IMR-90 (cell line): ENCODE data around the gene OSBPL6. TPM values are rescaled to one million over a fixed set of nuclear protein-coding genes. Genes with fewer than 3 reads are reported as not detected.

Source experiments
- ATAC-seq: fragments of 200-7000 bp; cut with Tn5 transposase; 2 replicates; pipeline ENCODE4 v1.9.1; 2020; ENCODE audit warnings: low read depth, mild to moderate bottlenecking, moderate library complexity
- BruUV-seq: library from RNA; stranded (reverse); fragments of 400-500 nt; replicated peaks from 2 replicates; lab custom pipeline; 2021; lab: Mats Ljungman, UMichigan
- CTCF ChIA-PET: fragments of 300-600 bp; formaldehyde crosslinking; extraction: SDS; loops from one replicate; lab custom pipeline; 2021; ENCODE audit warnings: antibody characterized with exemption; lab: Yijun Ruan, JAX
- POLR2A ChIA-PET: fragments of 300-600 bp; sonication (Branson Sonifier 250); formaldehyde crosslinking; loops from one replicate; lab custom pipeline; 2022; ENCODE audit warnings: antibody characterized with exemption; ENCODE audit not compliant: unreplicated experiment; lab: Charles Lee
- DNase-seq: peaks from one replicate; pipeline ENCODE4 v3.0.0; 2013
- H2AFZ ChIP-seq: replicated peaks from 2 replicates; pipeline ENCODE3; 2013; ENCODE audit warnings: low read length, mild to moderate bottlenecking; ENCODE audit not compliant: poor library complexity
- H2AK5ac ChIP-seq: 2 replicates; pipeline ENCODE4 v1.6.1; 2013; ENCODE audit warnings: low read depth, low read length, inconsistent platforms
- H2AK9ac ChIP-seq: replicated peaks from 2 replicates; pipeline ENCODE3; 2013; ENCODE audit warnings: mild to moderate bottlenecking, low read depth, low read length, moderate library complexity; ENCODE audit not compliant: poor library complexity
- H2BK120ac ChIP-seq: 2 replicates; pipeline ENCODE4 v1.6.1; 2013; ENCODE audit warnings: low read depth, low read length, inconsistent platforms
- H2BK15ac ChIP-seq: 3 replicates; pipeline ENCODE4 v1.6.1; 2013; ENCODE audit warnings: low read depth, low read length, inconsistent platforms
- H2BK20ac ChIP-seq: 2 replicates; pipeline ENCODE4 v1.6.1; 2013; ENCODE audit warnings: low read depth, mild to moderate bottlenecking, inconsistent platforms, low read length, moderate library complexity
- H2BK5ac ChIP-seq: 2 replicates; pipeline ENCODE4 v1.6.1; 2013; ENCODE audit warnings: mild to moderate bottlenecking, low read depth, low read length, inconsistent platforms; ENCODE audit not compliant: poor library complexity, severe bottlenecking
- H3K14ac ChIP-seq: replicated peaks from 2 replicates; pipeline ENCODE4 v1.6.1; 2013; ENCODE audit warnings: low read depth, low read length, inconsistent platforms
- H3K18ac ChIP-seq: 2 replicates; pipeline ENCODE4 v1.6.1; 2013; ENCODE audit warnings: low read depth, low read length, control low read depth
- H3K23ac ChIP-seq: 2 replicates; pipeline ENCODE4 v1.6.1; 2013; ENCODE audit warnings: low read depth, low read length, inconsistent platforms
- H3K27ac ChIP-seq: 2 replicates; pipeline ENCODE4 v1.5.1; 2013; ENCODE audit warnings: mild to moderate bottlenecking, control low read depth, low read length; ENCODE audit not compliant: insufficient read depth
- H3K27me3 ChIP-seq: 2 replicates; pipeline ENCODE4 v1.6.1; 2013; ENCODE audit warnings: low read length; ENCODE audit not compliant: control insufficient read depth, insufficient read depth
- H3K36me3 ChIP-seq: 2 replicates; pipeline ENCODE4 v1.6.1; 2013; ENCODE audit warnings: low read length, mixed read lengths; ENCODE audit not compliant: control insufficient read depth, insufficient read depth
- H3K4ac ChIP-seq: 2 replicates; pipeline ENCODE4 v1.6.1; 2013; ENCODE audit warnings: low read depth, low read length, inconsistent platforms
- H3K4me1 ChIP-seq: 2 replicates; pipeline ENCODE4 v1.6.1; 2013; ENCODE audit warnings: low read length, mixed read lengths; ENCODE audit not compliant: control insufficient read depth, insufficient read depth
- H3K4me2 ChIP-seq: 2 replicates; pipeline ENCODE4 v1.6.1; 2013; ENCODE audit warnings: low read depth, mild to moderate bottlenecking, control low read depth, low read length, moderate library complexity
- H3K4me3 ChIP-seq: 2 replicates; pipeline ENCODE4 v1.5.1; 2013; ENCODE audit warnings: low read depth, mild to moderate bottlenecking, control low read depth, low read length, moderate library complexity; ENCODE audit not compliant: insufficient read depth
- H3K56ac ChIP-seq: 2 replicates; pipeline ENCODE4 v1.6.1; 2013; ENCODE audit warnings: low read length, inconsistent platforms; ENCODE audit not compliant: insufficient read depth; ENCODE audit errors: extremely low read depth
- H3K79me1 ChIP-seq, 2 experiments: 2 replicates each; pipeline ENCODE4 v1.6.1; 2013; ENCODE audit warnings: low read length in 2 of 2, inconsistent platforms in 1 of 2, low read depth in 1 of 2
- H3K9ac ChIP-seq: 2 replicates; pipeline ENCODE4 v1.6.1; 2013; ENCODE audit warnings: low read depth, low read length, control low read depth
- H3K9me1 ChIP-seq: 2 replicates; pipeline ENCODE4 v1.6.1; 2013; ENCODE audit warnings: low read length, inconsistent platforms; ENCODE audit not compliant: insufficient read depth
- H3K9me3 ChIP-seq: 2 replicates; pipeline ENCODE4 v1.6.1; 2013; ENCODE audit warnings: low read length; ENCODE audit not compliant: control insufficient read depth, insufficient read depth
- H4K20me1 ChIP-seq: 2 replicates; pipeline ENCODE4 v1.6.1; 2013; ENCODE audit warnings: low read length, inconsistent platforms; ENCODE audit not compliant: insufficient read depth
- H4K5ac ChIP-seq: 2 replicates; pipeline ENCODE4 v1.6.1; 2013; ENCODE audit warnings: mild to moderate bottlenecking, low read depth, low read length, control low read depth
- H4K8ac ChIP-seq, 2 experiments: 2 replicates each; pipeline ENCODE4 v1.6.1; 2013; ENCODE audit warnings: low read depth in 2 of 2, low read length in 2 of 2, control low read depth in 1 of 2, inconsistent platforms in 1 of 2
- H4K91ac ChIP-seq: 2 replicates; pipeline ENCODE4 v1.6.1; 2013; ENCODE audit warnings: low read depth, low read length, inconsistent platforms; ENCODE audit not compliant: insufficient read depth
- dilution Hi-C: fragments of 300-500 bp; cut with HindIII; formaldehyde crosslinking; loops from one replicate; pipeline ENCODE4 v1.14.3; 2018; ENCODE audit warnings: low sequenced_read_pairs; ENCODE audit not compliant: unreplicated experiment
- in situ Hi-C: fragments of 300-500 bp; cut with MboI; formaldehyde crosslinking; loops from 3 replicates; pipeline ENCODE4 v1.14.3; 2019; ENCODE audit warnings: low sequenced_read_pairs, inconsistent platforms, mixed read lengths
- intact Hi-C: fragments of 100-400 bp; cut with micrococcal nuclease; formaldehyde crosslinking; loops from 2 replicates; pipeline ENCODE4 v1.10.0; 2022
- polyA plus RNA-seq, 3 experiments: library from polyadenylated mRNA; depleted of rRNA; stranded (reverse); fragments of >200 nt; gene quantifications; 2 replicates each; pipeline ENCODE4 v1.2.3, GENCODE V29; 2012; ENCODE audit warnings: low replicate concordance in 1 of 3
- total RNA-seq: library from RNA; depleted of rRNA; stranded (reverse); fragments of >200 nt; gene quantifications from 2 replicates; pipeline ENCODE4 v1.2.3, GENCODE V29; 2012
- TF ChIP-seq, protein P1 (sequence below): fragments of 150-350 bp; IDR thresholded peaks from 2 replicates; pipeline ENCODE4 v1.6.1; 2016; ENCODE audit warnings: low read depth, mild to moderate bottlenecking, low read length, moderate library complexity, borderline replicate concordance

OSBPL6 gene
- total and polyA plus RNA-seq, 2 of the 4 experiments (the other 2 are of a cell fraction) = 3.2 to 3.7 TPM

DNA sequence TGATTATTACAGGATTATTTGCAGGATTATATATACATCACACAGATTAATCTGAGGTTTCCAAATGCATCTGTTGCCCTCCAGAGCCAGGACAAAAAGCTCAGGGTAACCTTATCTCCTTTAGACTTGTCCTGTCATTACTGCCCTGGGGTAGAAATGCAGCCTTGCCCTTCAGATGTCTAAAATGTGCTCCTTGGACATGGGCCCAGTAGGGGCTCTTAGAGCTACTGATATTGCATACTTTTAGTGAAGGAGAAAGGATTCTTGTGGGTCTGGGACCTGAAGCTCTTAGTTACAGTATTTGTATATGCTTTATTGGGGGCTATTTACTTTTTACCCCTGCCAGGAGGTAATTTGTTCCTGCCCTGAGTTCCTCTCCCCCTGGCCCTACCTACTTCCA is 200.5 kb downstream of the OSBPL6 start:
- TF ChIP-seq, protein P1, sequence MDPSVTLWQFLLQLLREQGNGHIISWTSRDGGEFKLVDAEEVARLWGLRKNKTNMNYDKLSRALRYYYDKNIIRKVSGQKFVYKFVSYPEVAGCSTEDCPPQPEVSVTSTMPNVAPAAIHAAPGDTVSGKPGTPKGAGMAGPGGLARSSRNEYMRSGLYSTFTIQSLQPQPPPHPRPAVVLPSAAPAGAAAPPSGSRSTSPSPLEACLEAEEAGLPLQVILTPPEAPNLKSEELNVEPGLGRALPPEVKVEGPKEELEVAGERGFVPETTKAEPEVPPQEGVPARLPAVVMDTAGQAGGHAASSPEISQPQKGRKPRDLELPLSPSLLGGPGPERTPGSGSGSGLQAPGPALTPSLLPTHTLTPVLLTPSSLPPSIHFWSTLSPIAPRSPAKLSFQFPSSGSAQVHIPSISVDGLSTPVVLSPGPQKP = no peak
- in situ Hi-C loops = no loop called here
- no peak overlapping the region for H2AFZ ChIP-seq
- intact Hi-C loops = no loop called here
- H2BK20ac ChIP-seq = no peak overlapping the region
- no peak overlapping the region for H3K27ac ChIP-seq
- no peaks in the 10 kb centered on the region for H3K27me3 ChIP-seq
- ChIA-PET POLR2A (no interaction called here), CTCF (interaction anchor here (0.7 to 2.4 kb wide), 4 partner anchors 20 to 89 kb away, joined by 3 to 9 read pairs (median 6); no protein-coding TSS in a partner anchor)
- no peaks in the 10 kb centered on the region for H3K9me1 ChIP-seq
- H2BK15ac ChIP-seq = no peak overlapping the region
- no peak overlapping the region for H4K5ac ChIP-seq
- DNase-seq = no peak
- no peaks in the 10 kb centered on the region for H3K79me1 ChIP-seq
- no peak overlapping the region for H4K8ac ChIP-seq
- no peak overlapping the region for H2BK5ac ChIP-seq
- no peak overlapping the region for H2AK9ac ChIP-seq
- no peak overlapping the region for H3K4ac ChIP-seq
- no peak overlapping the region for H3K14ac ChIP-seq
- no peak overlapping the region for H4K91ac ChIP-seq
- no peak for ATAC-seq
- no peak overlapping the region for H3K9ac ChIP-seq
- no peaks in the 10 kb centered on the region for H3K9me3 ChIP-seq
- H3K56ac ChIP-seq = no peak overlapping the region
- H4K20me1 ChIP-seq = no peaks in the 10 kb centered on the region
- no peaks in the 10 kb centered on the region for H3K4me1 ChIP-seq
- H2BK120ac ChIP-seq = no peak overlapping the region
- dilution Hi-C loops = no loop called here
- no peaks in the 10 kb centered on the region for H3K36me3 ChIP-seq
- no peak overlapping the region for H3K4me3 ChIP-seq
- H2AK5ac ChIP-seq = no peak overlapping the region
- no peak overlapping the region for H3K18ac ChIP-seq
- H3K23ac ChIP-seq = no peak overlapping the region
- no TSS peak for BruUV-seq
- H3K4me2 ChIP-seq = no peak overlapping the region
